OCI-LY7 (cell line): ENCODE results near the gene TPST1.

Experiments
- CTCF ChIP-seq: fragments of 200-600 bp; sonication (generic); conservative IDR thresholded peaks from 2 replicates; pipeline ENCODE4 v1.5.1; 2014; ENCODE audit warnings: mild to moderate bottlenecking, antibody characterized with exemption, low read length, moderate library complexity, mixed read lengths
- EZH2phosphoT487 ChIP-seq: fragments of 200-600 bp; sonication (generic); IDR thresholded peaks from 2 replicates; pipeline ENCODE4 v1.6.1; 2018; ENCODE audit warnings: low read depth, borderline replicate concordance, mild to moderate bottlenecking, mixed run types, antibody characterized with exemption, low read length, moderate library complexity, mixed read lengths

DNA sequence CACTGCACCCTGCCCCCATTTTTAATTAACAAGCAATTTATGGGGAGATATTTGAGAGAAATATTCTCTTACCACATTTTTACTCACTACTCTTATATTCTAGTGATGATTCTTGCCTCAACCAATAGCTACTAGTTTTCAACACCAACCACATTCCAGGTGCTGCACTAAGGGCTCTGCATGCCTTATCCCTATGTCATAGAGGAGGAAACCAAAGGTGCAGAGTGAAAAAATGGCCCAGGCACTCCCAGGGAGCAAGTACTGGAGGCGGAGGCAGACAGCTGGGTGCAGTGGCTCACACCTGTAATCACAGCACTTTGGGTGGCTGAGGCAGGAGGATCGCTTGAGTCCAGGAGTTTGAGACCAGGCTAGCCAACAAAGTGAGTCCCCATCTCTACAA, 35.5 kb upstream of the TPST1 start:
- TF ChIP-seq CTCF: no peak
- no peak for TF ChIP-seq EZH2phosphoT487
